Astrocyte (in vitro differentiated cells and primary cell): ENCODE measurements around the gene ORMDL3. TPM values are rescaled to one million over a fixed set of nuclear protein-coding genes. Genes with fewer than 3 reads are reported as not detected.

Experiments used
- DNase-seq: peaks from one replicate; pipeline ENCODE4 v3.0.0-alpha.2; 2010; ENCODE audit warnings: low read depth
- FAIRE-seq: peaks from 2 replicates; lab custom pipeline; 2011; peaks lifted over from hg19 to GRCh38; lab: Jason Lieb, UNC
- H2AFZ ChIP-seq: 2 replicates; pipeline ENCODE4 v1.6.0; 2012; ENCODE audit warnings: low read depth, low read length, inconsistent platforms
- H3K27ac ChIP-seq: 2 replicates; pipeline ENCODE4 v1.5.1; 2011; ENCODE audit warnings: low read depth, low read length, inconsistent platforms
- H3K27me3 ChIP-seq: 2 replicates; pipeline ENCODE4 v1.6.0; 2011; ENCODE audit warnings: low read length, inconsistent platforms; ENCODE audit not compliant: insufficient read depth
- H3K36me3 ChIP-seq: 2 replicates; pipeline ENCODE4 v1.5.1; 2011; ENCODE audit warnings: low read length, inconsistent platforms; ENCODE audit not compliant: insufficient read depth
- H3K4me1 ChIP-seq: 2 replicates; pipeline ENCODE4 v1.5.1; 2011; ENCODE audit warnings: low read length, inconsistent platforms; ENCODE audit not compliant: insufficient read depth
- H3K4me2 ChIP-seq: 2 replicates; pipeline ENCODE4 v1.6.0; 2012; ENCODE audit warnings: low read length, inconsistent platforms
- H3K4me3 ChIP-seq: 2 replicates; pipeline ENCODE4 v1.5.1; 2011; ENCODE audit warnings: low read depth, mild to moderate bottlenecking, low read length, inconsistent platforms; ENCODE audit not compliant: insufficient read depth
- H3K79me2 ChIP-seq: 2 replicates; pipeline ENCODE4 v1.6.0; 2012; ENCODE audit warnings: mild to moderate bottlenecking, low read length, inconsistent platforms; ENCODE audit not compliant: insufficient read depth
- H3K9ac ChIP-seq: 2 replicates; pipeline ENCODE4 v1.6.0; 2012; ENCODE audit warnings: mild to moderate bottlenecking, low read length, inconsistent platforms
- H3K9me3 ChIP-seq: 2 replicates; pipeline ENCODE4 v1.5.1; 2012; ENCODE audit warnings: low read depth, mild to moderate bottlenecking, low read length, inconsistent platforms; ENCODE audit not compliant: insufficient read depth
- H4K20me1 ChIP-seq: 2 replicates; pipeline ENCODE4 v1.6.0; 2012; ENCODE audit warnings: low read length, inconsistent platforms; ENCODE audit not compliant: insufficient read depth
- H3K27ac Mint-ChIP-seq: one replicate; pipeline ENCODE4 v1.8.0; 2021; ENCODE audit warnings: mild to moderate bottlenecking, mixed read lengths; ENCODE audit not compliant: unreplicated experiment
- H3K27me3 Mint-ChIP-seq: one replicate; pipeline ENCODE4 v1.8.0; 2021; ENCODE audit warnings: low read depth, mixed read lengths; ENCODE audit not compliant: unreplicated experiment
- H3K36me3 Mint-ChIP-seq: one replicate; pipeline ENCODE4 v1.8.0; 2021; ENCODE audit warnings: low read depth, mixed read lengths; ENCODE audit not compliant: unreplicated experiment
- H3K4me1 Mint-ChIP-seq: one replicate; pipeline ENCODE4 v1.8.0; 2021; ENCODE audit warnings: low read depth, mixed read lengths; ENCODE audit not compliant: unreplicated experiment
- H3K4me3 Mint-ChIP-seq: one replicate; pipeline ENCODE4 v1.8.0; 2021; ENCODE audit warnings: mild to moderate bottlenecking, moderate library complexity, mixed read lengths; ENCODE audit not compliant: unreplicated experiment
- H3K9me3 Mint-ChIP-seq: one replicate; pipeline ENCODE4 v1.8.0; 2021; ENCODE audit warnings: mild to moderate bottlenecking, mixed read lengths; ENCODE audit not compliant: unreplicated experiment
- CTCF ChIP-seq: IDR thresholded peaks from 2 replicates; pipeline ENCODE4 v1.5.1; 2011; ENCODE audit warnings: low read depth, mild to moderate bottlenecking, inconsistent platforms, low read length, moderate library complexity; ENCODE audit not compliant: insufficient read depth
- EZH2 ChIP-seq: IDR thresholded peaks from 2 replicates; pipeline ENCODE4 v1.6.1; 2012; ENCODE audit warnings: mild to moderate bottlenecking, low read length, inconsistent platforms; ENCODE audit not compliant: insufficient read depth
- total RNA-seq: library from RNA; stranded (reverse); gene quantifications from 2 replicates; pipeline ENCODE4 v1.2.1, GENCODE V29; 2021

Gene ORMDL3
- total RNA-seq, 1 donor from 2014 or later = 65.3 TPM

GRCh38 chr17:39938140-39938869, 10.9 kb upstream of the ORMDL3 start:
- no peak overlapping the region for H2AFZ ChIP-seq
- no peak overlapping the region for H3K4me3 ChIP-seq
- no peak overlapping the region for H3K4me2 ChIP-seq
- Mint-ChIP-seq H3K4me3 (no peak overlapping the region), H3K4me1 (peaks cover 18% of the 10 kb centered on the region), H3K9me3 (no peaks in the 10 kb centered on the region), H3K27ac (no peak overlapping the region), H3K27me3 (peaks cover 12% of the 10 kb centered on the region), H3K36me3 (peaks cover 1% of the 10 kb centered on the region)
- H3K36me3 ChIP-seq = no peaks in the 10 kb centered on the region
- no peaks in the 10 kb centered on the region for H3K27me3 ChIP-seq
- no peaks in the 10 kb centered on the region for H3K79me2 ChIP-seq
- DNase-seq = no peak
- peaks cover 19% of the 10 kb centered on the region for H3K4me1 ChIP-seq
- no peak for FAIRE-seq
- no peaks in the 10 kb centered on the region for H4K20me1 ChIP-seq
- H3K9me3 ChIP-seq = no peaks in the 10 kb centered on the region
- H3K9ac ChIP-seq = no peak overlapping the region
- H3K27ac ChIP-seq = no peak overlapping the region
- TF ChIP-seq EZH2 = no peak

DNA sequence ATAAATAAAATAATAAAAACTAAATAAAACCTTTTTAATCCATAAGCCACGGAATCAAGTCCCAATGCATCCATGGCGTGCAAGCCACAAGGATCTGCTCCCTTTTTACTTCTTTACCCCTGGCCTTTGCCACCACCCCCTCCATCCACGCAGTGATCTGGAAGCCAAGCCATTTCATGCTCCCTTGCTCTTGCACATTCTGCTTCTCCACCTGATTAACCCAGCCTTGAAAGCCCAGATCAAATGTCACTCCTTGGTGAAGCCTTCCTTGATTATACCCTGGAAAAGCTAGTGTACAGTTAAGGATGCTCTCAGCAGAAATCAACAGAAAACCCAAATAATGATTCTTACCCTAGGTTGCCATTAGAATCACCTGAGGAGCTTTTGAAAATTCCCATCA, 10.0 kb upstream of the ORMDL3 start:
- Mint-ChIP-seq H3K27me3 (peaks cover 8% of the 10 kb centered on the region), H3K4me1 (peaks cover 18% of the 10 kb centered on the region), H3K4me3 (no peak overlapping the region), H3K27ac (no peak overlapping the region), H3K36me3 (peaks cover 1% of the 10 kb centered on the region), H3K9me3 (no peaks in the 10 kb centered on the region)
- Histone ChIP-seq H2AFZ (no peak overlapping the region), H3K36me3 (no peaks in the 10 kb centered on the region), H3K79me2 (no peaks in the 10 kb centered on the region), H3K27ac (no peak overlapping the region), H3K4me1 (peaks cover 19% of the 10 kb centered on the region), H3K4me2 (no peak overlapping the region), H3K9ac (no peak overlapping the region), H3K27me3 (no peaks in the 10 kb centered on the region), H3K4me3 (no peak overlapping the region), H3K9me3 (no peaks in the 10 kb centered on the region), H4K20me1 (no peaks in the 10 kb centered on the region)
- TF ChIP-seq EZH2 = no peak
- no peak for TF ChIP-seq CTCF
- FAIRE-seq (no peak), DNase-seq (no peak)

- DNase-seq (peak; percentile 11), FAIRE-seq (no peak)
- peaks cover 1% of the 10 kb centered on the region for H3K36me3 Mint-ChIP-seq
- no peaks in the 10 kb centered on the region for H3K9me3 ChIP-seq
- no peaks in the 10 kb centered on the region for H3K79me2 ChIP-seq
- no peak overlapping the region for H3K27ac ChIP-seq
- peaks cover 18% of the 10 kb centered on the region for H3K4me1 Mint-ChIP-seq
- H3K4me3 ChIP-seq = no peak overlapping the region
- H3K4me2 ChIP-seq = peak overlapping the region; percentile 13
- no peaks in the 10 kb centered on the region for H3K36me3 ChIP-seq
- no peaks in the 10 kb centered on the region for H4K20me1 ChIP-seq
- no peaks in the 10 kb centered on the region for H3K27me3 ChIP-seq
- TF ChIP-seq EZH2 (no peak), CTCF (no peak)
- H3K27ac Mint-ChIP-seq = no peak overlapping the region
- H3K9ac ChIP-seq = no peak overlapping the region
- H3K27me3 Mint-ChIP-seq = peaks cover 2% of the 10 kb centered on the region
- H2AFZ ChIP-seq = no peak overlapping the region
- no peak overlapping the region for H3K4me3 Mint-ChIP-seq
- peaks cover 19% of the 10 kb centered on the region for H3K4me1 ChIP-seq
- H3K9me3 Mint-ChIP-seq = no peaks in the 10 kb centered on the region
Measured at GRCh38 chr17:39935909-39936308, 8.5 kb upstream of the ORMDL3 start.
